Measurements from ENCODE around the gene CCDC30.

The CCDC30 gene

GRCh38 chr1:42698081-42698813, 235.2 kb downstream of the CCDC30 start:
- ChIA-PET POLR2A (no interaction called here), CTCF (interaction anchor here (1.0 kb wide), 1 partner anchor 59 kb away, joined by 3 read pairs; no protein-coding TSS in a partner anchor)
- no peak overlapping the region for H3K4me3 ChIP-seq (ENCODE audit: low read depth, low read length)
- DNase-seq (ENCODE audit: low read depth, low spot score), result no peak
- TF ChIP-seq CTCF (IDR thresholded peaks at IDR 0.05; ENCODE audit: insufficient read depth, low read length, missing control alignments), result no peak

- H3K4me3 ChIP-seq (ENCODE audit: low read depth, low read length), result no peak overlapping the region
- TF ChIP-seq CTCF (IDR thresholded peaks at IDR 0.05; ENCODE audit: insufficient read depth, low read length, missing control alignments), result no peak
- ChIA-PET POLR2A (no interaction called here), CTCF (no interaction called here)
- DNase-seq (ENCODE audit: low read depth, low spot score), result no peak
Observed at GRCh38 chr1:42700006-42700405, 236.9 kb downstream of the CCDC30 start.

- CTCF ChIA-PET, result no interaction called here
- POLR2A ChIA-PET, result no interaction called here
- no peak for TF ChIP-seq CTCF (IDR thresholded peaks at IDR 0.05; ENCODE audit: insufficient read depth, low read length, missing control alignments)
- H3K4me3 ChIP-seq (ENCODE audit: low read depth, low read length), result no peak overlapping the region
- no peak for DNase-seq (ENCODE audit: low read depth, low spot score)
Observed at GRCh38 chr1:42703888-42704464, 240.9 kb downstream of the CCDC30 start.

Data from AG04449 (cell line).